ENCODE results near the gene COL5A1.

COL5A1 gene

DNA sequence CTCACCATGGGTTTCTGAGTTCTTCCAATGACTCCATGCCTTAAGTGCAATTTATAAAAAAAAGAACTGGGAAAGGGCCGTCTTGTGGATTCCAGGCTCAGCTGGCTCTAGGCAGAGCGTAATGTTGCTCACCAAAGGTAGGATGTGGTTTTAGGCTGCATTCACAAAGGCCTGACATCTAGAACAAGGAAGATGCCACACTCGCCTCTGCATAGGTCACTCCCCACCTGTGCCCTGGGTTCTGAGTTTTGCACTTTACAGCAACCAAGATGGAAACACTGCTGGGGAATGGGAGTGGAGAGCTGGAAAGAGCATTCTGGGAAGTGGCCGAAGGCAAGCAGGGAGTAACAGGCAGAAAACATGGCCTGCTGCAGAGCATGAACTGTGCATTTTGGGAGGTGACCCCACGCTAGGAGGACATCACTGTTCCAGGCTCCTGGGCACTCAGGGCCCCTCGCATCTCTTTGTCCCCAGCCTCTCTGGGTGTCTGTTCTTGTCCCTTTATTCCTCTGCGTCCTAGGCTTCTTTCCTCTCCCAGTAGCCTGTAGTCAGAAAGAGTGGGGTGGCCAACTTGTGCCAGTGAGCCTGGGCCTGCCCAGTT is 251.3 kb downstream of the COL5A1 start:
- DNase-seq (ENCODE audit: low read depth) = no peak

Measured in fibroblast of gingiva (primary cell).